ENCODE data around the gene GAB3.
A peak's percentile ranks its signal among the peaks of the same experiment; 100 is the strongest.

The GAB3 gene

DNA sequence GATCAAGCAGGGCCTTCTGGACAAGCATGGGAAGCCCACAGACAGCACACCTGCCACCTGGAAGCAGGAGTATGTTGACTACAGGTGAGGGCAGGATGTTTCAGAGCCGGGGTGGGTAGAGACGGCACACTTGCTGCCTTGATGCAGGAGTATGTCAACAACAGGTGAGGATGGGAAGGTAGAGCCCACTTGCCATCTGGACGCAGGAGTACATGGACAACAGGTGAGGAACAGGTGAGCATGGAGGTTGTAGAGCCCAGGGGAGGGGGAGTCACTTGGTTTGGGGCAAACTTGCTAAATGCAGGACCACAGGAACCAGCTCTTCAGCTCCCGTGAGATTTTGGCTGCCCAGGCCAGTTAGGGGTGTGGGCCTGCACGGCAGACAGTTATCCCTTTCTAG is 23.7 kb upstream of the GAB3 start:
- H3K27ac Mint-ChIP-seq: peak overlapping the region; percentile 19
- H3K9me3 Mint-ChIP-seq: no peaks in the 10 kb centered on the region
- peaks cover 89% of the 10 kb centered on the region for H3K36me3 Mint-ChIP-seq (ENCODE audit: low read depth)
- H3K4me1 Mint-ChIP-seq (ENCODE audit: low read depth): peaks cover 43% of the 10 kb centered on the region
- DNase-seq: no peak
- H3K27me3 Mint-ChIP-seq: peaks cover 12% of the 10 kb centered on the region
- H3K4me3 Mint-ChIP-seq: no peak overlapping the region

DNA sequence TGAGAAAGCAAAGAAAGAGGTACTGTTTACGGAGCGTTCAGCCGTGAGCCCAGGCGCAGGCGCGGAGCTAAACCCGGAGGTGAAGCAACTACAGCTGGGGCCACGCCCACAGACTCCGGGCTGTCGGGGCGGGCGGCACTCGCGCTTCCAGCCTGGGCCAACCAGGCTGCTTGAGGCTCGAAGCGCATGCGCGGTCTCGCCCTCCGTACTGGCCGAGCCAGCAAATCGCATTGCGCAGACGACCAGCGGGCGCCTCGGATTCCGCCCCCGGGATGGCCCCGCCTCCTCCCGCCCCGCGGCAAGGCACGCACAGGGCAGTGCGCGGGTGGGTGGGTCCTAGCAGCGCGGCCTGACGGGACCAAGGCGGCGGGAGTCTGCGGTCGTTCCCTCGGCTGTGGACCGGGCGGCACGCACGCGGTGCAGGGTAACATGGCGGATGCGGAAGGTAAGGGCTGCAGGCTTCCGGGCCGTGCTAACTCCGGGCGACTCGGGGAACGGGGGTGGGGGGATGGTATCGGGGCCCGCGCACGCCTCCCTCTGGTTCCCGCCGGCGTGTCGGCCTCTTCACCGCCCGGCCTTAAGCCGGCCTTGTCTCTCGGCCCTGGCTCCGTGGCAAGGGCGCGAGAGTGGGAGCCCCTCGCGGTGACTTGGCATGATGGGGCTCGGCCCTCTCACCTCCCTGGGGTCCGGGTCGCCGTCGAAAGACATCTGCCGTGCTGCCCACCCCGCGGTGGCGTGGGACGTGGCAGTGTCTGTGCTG is 11.8 kb upstream of the GAB3 start, which contains the start of gene DKC1:
DKC1 (plus strand) TSS at position 328 of the 760 bp plus-strand sequence; CDS start at position 430, 102 bp downstream.
- peak within 1 kb of the TSS; percentile 91 for H3K4me3 Mint-ChIP-seq
- no peaks in the 10 kb centered on the region for H3K9me3 Mint-ChIP-seq
- H3K27ac Mint-ChIP-seq: peak within 1 kb of the TSS; percentile 95
- H3K4me1 Mint-ChIP-seq (ENCODE audit: low read depth): peaks cover 47% of the 10 kb centered on the region
- H3K27me3 Mint-ChIP-seq: peaks cover 2% of the 10 kb centered on the region
- peak; percentile 94 for DNase-seq
- peaks cover 41% of the 10 kb centered on the region for H3K36me3 Mint-ChIP-seq (ENCODE audit: low read depth)

GRCh38 chrX:154761977-154762536 is 11.2 kb upstream of the GAB3 start:
- H3K36me3 Mint-ChIP-seq (ENCODE audit: low read depth): peaks cover 35% of the 10 kb centered on the region
- H3K27me3 Mint-ChIP-seq: peaks cover 1% of the 10 kb centered on the region
- peak overlapping the region; percentile 91 for H3K4me3 Mint-ChIP-seq
- no peaks in the 10 kb centered on the region for H3K9me3 Mint-ChIP-seq
- peaks cover 42% of the 10 kb centered on the region for H3K4me1 Mint-ChIP-seq (ENCODE audit: low read depth)
- DNase-seq: no peak
- H3K27ac Mint-ChIP-seq: peak overlapping the region; percentile 95

- no peak overlapping the region for H3K27ac Mint-ChIP-seq
- no peaks in the 10 kb centered on the region for H3K27me3 Mint-ChIP-seq
- H3K4me3 Mint-ChIP-seq: no peak overlapping the region
- no peak for DNase-seq
- H3K36me3 Mint-ChIP-seq (ENCODE audit: low read depth): peaks cover 7% of the 10 kb centered on the region
- H3K9me3 Mint-ChIP-seq: no peaks in the 10 kb centered on the region
- peaks cover 17% of the 10 kb centered on the region for H3K4me1 Mint-ChIP-seq (ENCODE audit: low read depth)
Observed at GRCh38 chrX:154758696-154759095, 7.8 kb upstream of the GAB3 start.

DNA sequence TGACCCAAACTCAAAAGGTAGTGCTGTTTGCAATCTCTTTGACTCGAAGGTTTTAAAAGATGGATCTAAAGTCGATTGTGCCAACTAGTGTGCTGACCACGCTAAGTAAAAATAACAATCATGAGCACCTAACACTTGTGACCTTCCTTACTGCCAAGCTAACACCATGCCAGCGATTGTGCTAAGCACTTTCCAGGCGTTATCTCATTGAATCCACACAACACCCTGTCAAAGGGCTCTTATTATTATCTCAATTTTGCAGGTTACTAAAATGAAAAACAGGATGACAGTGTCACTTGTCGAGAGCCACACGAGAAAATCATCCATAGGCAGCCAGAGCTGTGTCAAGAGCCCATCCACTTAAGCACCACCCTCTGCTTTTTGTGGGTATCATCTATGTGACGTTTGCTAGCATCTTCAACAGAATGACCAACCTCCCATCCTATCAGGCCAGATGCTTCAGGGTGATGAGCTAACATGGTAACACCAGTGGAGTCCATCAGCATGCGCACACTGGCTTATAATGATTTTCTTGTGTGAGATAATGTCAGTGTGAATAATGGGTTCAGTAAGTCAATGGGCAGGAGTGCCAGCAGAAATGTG is 893 bp upstream of the GAB3 start:
- no peaks in the 10 kb centered on the region for H3K36me3 Mint-ChIP-seq (ENCODE audit: low read depth)
- H3K4me3 Mint-ChIP-seq: peak overlapping the region; percentile 48
- DNase-seq: no peak
- peaks cover 24% of the 10 kb centered on the region for H3K4me1 Mint-ChIP-seq (ENCODE audit: low read depth)
- H3K27me3 Mint-ChIP-seq: peaks cover 31% of the 10 kb centered on the region
- peak overlapping the region; percentile 73 for H3K27ac Mint-ChIP-seq
- no peaks in the 10 kb centered on the region for H3K9me3 Mint-ChIP-seq

- peaks cover 25% of the 10 kb centered on the region for H3K4me1 Mint-ChIP-seq (ENCODE audit: low read depth)
- peak; percentile 61 for DNase-seq
- peaks cover 31% of the 10 kb centered on the region for H3K27me3 Mint-ChIP-seq
Observed at GRCh38 chrX:154751203-154751668, 359 bp upstream of the GAB3 start.

DNA sequence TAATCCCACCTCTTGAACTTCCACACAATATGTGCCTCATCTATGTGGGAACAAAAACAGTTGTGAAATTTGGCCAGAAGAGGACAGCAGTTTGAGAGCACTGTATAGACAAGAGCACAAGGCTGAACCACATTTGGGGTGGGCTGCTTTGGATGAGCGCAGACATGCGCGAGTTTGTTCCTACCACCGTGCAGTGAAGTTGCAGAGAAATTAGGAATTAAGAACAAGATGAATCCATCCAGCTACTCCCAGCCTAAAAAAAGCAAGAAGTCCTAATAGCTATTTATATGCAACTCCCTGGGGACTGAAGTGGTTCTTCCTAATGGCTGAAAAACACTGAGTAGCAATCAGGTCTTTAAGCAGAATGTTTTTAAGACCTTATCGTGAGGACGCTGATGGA is 1.0 kb downstream of the GAB3 start:
- H3K27ac Mint-ChIP-seq: no peak overlapping the region

More at GRCh38 chrX:154751203-154751668, 359 bp upstream of the GAB3 start:
- H3K27ac Mint-ChIP-seq: peak overlapping the region; percentile 73
- H3K4me3 Mint-ChIP-seq: peak overlapping the region; percentile 48
- H3K9me3 Mint-ChIP-seq: no peaks in the 10 kb centered on the region
- H3K36me3 Mint-ChIP-seq (ENCODE audit: low read depth): no peaks in the 10 kb centered on the region

GRCh38 chrX:154748712-154749339 is 2.1 kb downstream of the GAB3 start:
- H3K4me3 Mint-ChIP-seq: peak overlapping the region; percentile 58
- H3K9me3 Mint-ChIP-seq: no peaks in the 10 kb centered on the region
- no peak for DNase-seq
- H3K27ac Mint-ChIP-seq: peak overlapping the region; percentile 14
- no peaks in the 10 kb centered on the region for H3K36me3 Mint-ChIP-seq (ENCODE audit: low read depth)
- peaks cover 31% of the 10 kb centered on the region for H3K27me3 Mint-ChIP-seq
- H3K4me1 Mint-ChIP-seq (ENCODE audit: low read depth): peaks cover 32% of the 10 kb centered on the region

More for the DNA sequence above, 1.0 kb downstream of the GAB3 start:
- DNase-seq: no peak
- H3K9me3 Mint-ChIP-seq: no peaks in the 10 kb centered on the region
- H3K36me3 Mint-ChIP-seq (ENCODE audit: low read depth): no peaks in the 10 kb centered on the region
- peaks cover 28% of the 10 kb centered on the region for H3K4me1 Mint-ChIP-seq (ENCODE audit: low read depth)
- peaks cover 31% of the 10 kb centered on the region for H3K27me3 Mint-ChIP-seq
- H3K4me3 Mint-ChIP-seq: peak overlapping the region; percentile 73

GRCh38 chrX:154742613-154743012 is 8.3 kb downstream of the GAB3 start:
- no peak for DNase-seq
- Mint-ChIP-seq H3K4me3 (no peak overlapping the region), H3K27me3 (peaks cover 9% of the 10 kb centered on the region), H3K9me3 (no peaks in the 10 kb centered on the region), H3K36me3 (ENCODE audit: low read depth) (no peaks in the 10 kb centered on the region), H3K4me1 (ENCODE audit: low read depth) (peaks cover 29% of the 10 kb centered on the region), H3K27ac (no peak overlapping the region)

DNA sequence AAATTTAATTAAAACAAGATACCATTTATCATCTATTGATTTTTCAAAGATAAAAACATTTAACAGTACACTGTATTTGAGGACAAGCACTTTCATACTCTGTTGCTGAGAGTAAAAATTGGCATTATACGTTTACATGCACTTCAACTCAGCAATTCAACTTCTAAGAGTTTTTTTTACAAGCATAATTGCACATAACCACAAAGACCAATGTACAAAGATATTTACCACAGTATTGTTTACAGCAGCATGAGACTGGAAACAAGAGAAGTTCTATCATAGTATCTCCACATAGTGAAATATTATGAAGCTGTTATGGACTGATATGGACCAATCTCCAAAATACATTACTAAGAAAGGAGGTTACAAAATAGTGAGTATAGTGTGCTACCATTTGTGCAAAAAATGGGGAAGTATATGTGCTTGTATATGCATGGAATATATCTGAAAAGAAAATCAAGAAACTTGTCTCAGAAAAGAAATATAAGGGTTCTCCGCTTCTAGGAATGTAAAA is 10.9 kb downstream of the GAB3 start:
- peaks cover 50% of the 10 kb centered on the region for H3K4me1 Mint-ChIP-seq (ENCODE audit: low read depth)
- H3K9me3 Mint-ChIP-seq: no peaks in the 10 kb centered on the region
- no peak for DNase-seq
- H3K4me3 Mint-ChIP-seq: no peak overlapping the region
- H3K27ac Mint-ChIP-seq: no peak overlapping the region
- H3K36me3 Mint-ChIP-seq (ENCODE audit: low read depth): no peaks in the 10 kb centered on the region
- H3K27me3 Mint-ChIP-seq: peaks cover 18% of the 10 kb centered on the region

DNA sequence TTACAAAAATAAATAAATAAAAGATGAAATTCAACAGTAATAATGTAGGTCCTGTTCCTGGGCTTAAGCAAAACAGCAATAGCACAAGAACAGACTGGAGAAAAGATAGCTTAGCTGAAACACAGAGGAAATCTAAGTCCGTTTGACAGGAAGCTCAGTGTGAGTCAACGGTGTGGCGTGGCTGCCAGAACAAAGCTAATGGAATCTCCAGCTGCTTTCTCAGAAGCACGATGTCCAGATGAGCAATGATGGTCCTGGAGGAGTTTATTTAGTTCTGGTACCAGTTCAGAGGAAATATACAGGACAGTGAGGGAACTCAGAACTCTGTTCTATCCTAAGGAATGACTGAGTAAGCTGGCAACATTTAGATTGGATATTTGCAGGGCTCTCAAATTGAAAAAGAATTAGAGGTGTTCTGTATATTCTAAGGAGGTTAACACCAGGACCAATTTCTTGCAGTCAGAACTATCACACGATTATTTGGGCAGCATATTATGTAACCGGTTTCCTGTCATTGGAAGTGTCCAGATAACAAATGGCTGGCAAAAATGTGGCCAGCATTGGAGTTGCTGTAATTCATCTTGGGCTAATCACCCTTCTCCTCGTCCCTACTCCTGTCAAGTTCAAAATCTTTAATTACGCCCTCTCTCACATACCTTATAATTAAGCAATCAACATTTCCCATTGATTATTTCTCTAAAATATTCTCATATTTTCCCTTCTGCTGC is 12.7 kb downstream of the GAB3 start:
- Mint-ChIP-seq H3K27me3 (peaks cover 21% of the 10 kb centered on the region), H3K4me1 (ENCODE audit: low read depth) (peaks cover 63% of the 10 kb centered on the region), H3K27ac (peak overlapping the region; percentile 82), H3K9me3 (no peaks in the 10 kb centered on the region), H3K4me3 (no peak overlapping the region), H3K36me3 (ENCODE audit: low read depth) (no peaks in the 10 kb centered on the region)
- no peak for DNase-seq

GRCh38 chrX:154737136-154737535 is 13.7 kb downstream of the GAB3 start:
- Mint-ChIP-seq H3K36me3 (ENCODE audit: low read depth) (no peaks in the 10 kb centered on the region), H3K4me1 (ENCODE audit: low read depth) (peaks cover 72% of the 10 kb centered on the region), H3K27ac (peak overlapping the region; percentile 51), H3K4me3 (no peak overlapping the region), H3K9me3 (no peaks in the 10 kb centered on the region), H3K27me3 (peaks cover 21% of the 10 kb centered on the region)
- no peak for DNase-seq

- Mint-ChIP-seq H3K27ac (peak overlapping the region; percentile 60), H3K4me3 (no peak overlapping the region), H3K9me3 (no peaks in the 10 kb centered on the region), H3K4me1 (ENCODE audit: low read depth) (peaks cover 81% of the 10 kb centered on the region), H3K36me3 (ENCODE audit: low read depth) (no peaks in the 10 kb centered on the region), H3K27me3 (peaks cover 23% of the 10 kb centered on the region)
- DNase-seq: no peak
Observed at GRCh38 chrX:154735695-154736393, 15.0 kb downstream of the GAB3 start.
